Psoas muscle (tissue), 8 donors: Measurements from ENCODE around the gene ARHGEF4. TPM values are rescaled to one million over a fixed set of nuclear protein-coding genes. Genes with fewer than 3 reads are reported as not detected.

ENCODE experiments used
- ATAC-seq, 4 donors: fragments of 200-7000 bp; cut with Tn5 transposase; one replicate each; pipeline ENCODE4 v1.9.1; 2020; ENCODE audit warnings: moderate library complexity in 3 of 4, mild to moderate bottlenecking in 2 of 4
- DNase-seq, 2 donors: peaks; one replicate each; pipeline ENCODE4 v3.0.0-alpha.2; 2020
- H3K27ac ChIP-seq: fragments of 200-600 bp; one replicate; pipeline ENCODE4 v1.8.0; 2022
- H3K27me3 ChIP-seq, 3 donors: fragments of 200-600 bp in 1 of 3; one replicate each; pipeline versions ENCODE4 v1.6.1 to v1.8.0; 2013 to 2022; ENCODE audit warnings: low read length in 2 of 3, mild to moderate bottlenecking in 2 of 3, moderate library complexity in 1 of 3; ENCODE audit not compliant: insufficient read depth in 3 of 3
- H3K36me3 ChIP-seq, 2 donors: fragments of 200-600 bp in 1 of 2; one replicate each; pipeline versions ENCODE4 v1.6.1 to v1.8.0; 2013 to 2022; ENCODE audit warnings: low read depth in 1 of 2, mild to moderate bottlenecking in 1 of 2, moderate library complexity in 1 of 2; ENCODE audit not compliant: insufficient read depth in 1 of 2
- H3K4me1 ChIP-seq: fragments of 200-600 bp; one replicate; pipeline ENCODE4 v1.8.0; 2022
- H3K4me3 ChIP-seq: fragments of 200-600 bp; one replicate; pipeline ENCODE4 v1.8.0; 2022; ENCODE audit warnings: mild to moderate bottlenecking
- H3K9me3 ChIP-seq: fragments of 200-600 bp; one replicate; pipeline ENCODE4 v1.8.0; 2022
- WGBS, 3 donors: extraction: QIAGEN DNeasy Blood & Tissue Kit; methylation state at CpG; one replicate each; pipeline versions ENCODE4 v1.1.6 to v1.1.7; 2013; 5-methylcytosine and 5-hydroxymethylcytosine counted together
- intact Hi-C, 2 donors: fragments of 100-400 bp; cut with DNase I; formaldehyde crosslinking; loops; one replicate each; pipeline versions ENCODE4 v1.11.0 to v1.14.2; 2022
- polyA plus RNA-seq, 3 donors: library from polyadenylated mRNA; stranded (reverse); fragments of 200-250 nt; gene quantifications; one replicate each; pipeline ENCODE4 v1.2.3, GENCODE V29; 2013
- total RNA-seq, 4 donors: library from RNA; stranded (reverse); fragmentation: NEBNext Ultra II Directional in 2 of 4; extraction: Animal tissue kit (Norgen Biotek cat#: 25700) in 2 of 4; gene quantifications; one replicate each; pipeline versions ENCODE4 v1.2.1 to v1.2.4, GENCODE V29; 2021 to 2023
- TF ChIP-seq, protein P1 (sequence below): fragments of 200-600 bp; IDR thresholded peaks from one replicate; pipeline ENCODE4 v1.8.0; 2022; ENCODE audit warnings: antibody characterized with exemption
- donor health status: healthy with polysubstance abuse.
- donor health status: DM: no; HTN: no; CAD: no; lungs with moderate emphysema.
- donor health status: Bipolar disorder and iron deficiency.
- donor health status: healthy.
- donor health status: DM: yes; HTN: yes; CAD: no.
- donor health status: DM: no; HTN: no; CAD: no.
- donor health status: DM: no; HTN: no; CAD: no.
- donor health status: DM: yes; HTN: yes; CAD: no.

ARHGEF4 gene
- total and polyA plus RNA-seq, 7 donors: 0.63 to 6.9 (median 3.7) TPM

DNA sequence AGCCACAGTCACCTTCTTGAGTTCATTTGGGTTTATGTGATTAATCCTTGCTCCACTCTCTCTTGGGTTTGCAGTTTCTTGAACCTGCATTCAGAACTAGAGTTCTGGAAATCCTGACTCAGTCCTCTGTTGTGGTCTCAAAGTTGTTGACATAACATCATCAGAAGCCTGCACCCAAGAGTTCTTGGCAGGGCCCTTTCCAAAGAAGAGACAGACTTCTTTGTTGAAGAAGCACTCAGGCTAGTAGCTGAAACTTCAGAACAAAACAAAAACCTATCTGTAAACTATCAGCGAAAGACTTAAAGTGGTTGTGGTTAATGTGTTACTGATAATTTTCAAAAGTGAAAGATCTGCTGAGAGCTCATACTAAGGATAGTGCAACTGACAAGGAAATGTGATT, 135.7 kb downstream of the ARHGEF4 start:
- H3K4me1 ChIP-seq: no peaks in the 10 kb centered on the region
- ATAC-seq (no peak), DNase-seq (no peak)
- 92 to 97% (median 96%) methylated on average over 1 of the region's 1 CpG for WGBS, 3 donors
- intact Hi-C loops: no loop called here
- H3K9me3 ChIP-seq: no peaks in the 10 kb centered on the region
- H3K27ac ChIP-seq: no peak overlapping the region
- H3K36me3 ChIP-seq: no peaks in the 10 kb centered on the region
- H3K27me3 ChIP-seq: peaks cover 0 to 5% (median 2%) of the 10 kb centered on the region in 3 donors
- H3K4me3 ChIP-seq: no peak overlapping the region
- TF ChIP-seq, protein P1, sequence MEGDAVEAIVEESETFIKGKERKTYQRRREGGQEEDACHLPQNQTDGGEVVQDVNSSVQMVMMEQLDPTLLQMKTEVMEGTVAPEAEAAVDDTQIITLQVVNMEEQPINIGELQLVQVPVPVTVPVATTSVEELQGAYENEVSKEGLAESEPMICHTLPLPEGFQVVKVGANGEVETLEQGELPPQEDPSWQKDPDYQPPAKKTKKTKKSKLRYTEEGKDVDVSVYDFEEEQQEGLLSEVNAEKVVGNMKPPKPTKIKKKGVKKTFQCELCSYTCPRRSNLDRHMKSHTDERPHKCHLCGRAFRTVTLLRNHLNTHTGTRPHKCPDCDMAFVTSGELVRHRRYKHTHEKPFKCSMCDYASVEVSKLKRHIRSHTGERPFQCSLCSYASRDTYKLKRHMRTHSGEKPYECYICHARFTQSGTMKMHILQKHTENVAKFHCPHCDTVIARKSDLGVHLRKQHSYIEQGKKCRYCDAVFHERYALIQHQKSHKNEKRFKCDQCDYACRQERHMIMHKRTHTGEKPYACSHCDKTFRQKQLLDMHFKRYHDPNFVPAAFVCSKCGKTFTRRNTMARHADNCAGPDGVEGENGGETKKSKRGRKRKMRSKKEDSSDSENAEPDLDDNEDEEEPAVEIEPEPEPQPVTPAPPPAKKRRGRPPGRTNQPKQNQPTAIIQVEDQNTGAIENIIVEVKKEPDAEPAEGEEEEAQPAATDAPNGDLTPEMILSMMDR: no peak

DNA sequence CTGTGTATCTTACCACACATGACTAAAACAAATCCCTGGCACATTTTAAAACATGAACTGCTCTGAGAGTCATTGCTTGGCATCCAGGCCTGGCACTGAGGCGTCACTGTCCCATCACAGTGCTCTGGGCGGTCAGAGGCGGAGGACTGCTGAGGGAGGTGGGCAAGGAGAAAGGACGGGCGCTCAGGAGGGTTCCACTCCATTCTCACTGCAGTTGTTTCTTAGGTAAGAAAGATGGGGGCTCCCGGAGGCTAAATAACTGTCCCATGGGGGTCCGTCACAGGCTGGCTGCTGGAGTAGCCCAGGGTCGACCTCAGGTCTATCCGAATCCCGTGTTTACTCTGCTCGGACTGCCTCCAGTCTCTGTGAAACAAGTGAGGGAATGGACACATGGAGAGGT, 139.0 kb downstream of the ARHGEF4 start:
- Histone ChIP-seq H3K27ac (no peak overlapping the region), H3K4me1 (no peaks in the 10 kb centered on the region), H3K9me3 (no peaks in the 10 kb centered on the region), H3K4me3 (no peak overlapping the region), H3K36me3 (no peaks in the 10 kb centered on the region), H3K27me3 (no peaks in the 10 kb centered on the region)
- ATAC-seq: no peak
- TF ChIP-seq, protein P1: no peak
- 81 to 84% (median 83%) methylated on average over 11 of the region's 11 CpGs for WGBS, 3 donors
- intact Hi-C loops: no loop called here
- DNase-seq: no peak

DNA sequence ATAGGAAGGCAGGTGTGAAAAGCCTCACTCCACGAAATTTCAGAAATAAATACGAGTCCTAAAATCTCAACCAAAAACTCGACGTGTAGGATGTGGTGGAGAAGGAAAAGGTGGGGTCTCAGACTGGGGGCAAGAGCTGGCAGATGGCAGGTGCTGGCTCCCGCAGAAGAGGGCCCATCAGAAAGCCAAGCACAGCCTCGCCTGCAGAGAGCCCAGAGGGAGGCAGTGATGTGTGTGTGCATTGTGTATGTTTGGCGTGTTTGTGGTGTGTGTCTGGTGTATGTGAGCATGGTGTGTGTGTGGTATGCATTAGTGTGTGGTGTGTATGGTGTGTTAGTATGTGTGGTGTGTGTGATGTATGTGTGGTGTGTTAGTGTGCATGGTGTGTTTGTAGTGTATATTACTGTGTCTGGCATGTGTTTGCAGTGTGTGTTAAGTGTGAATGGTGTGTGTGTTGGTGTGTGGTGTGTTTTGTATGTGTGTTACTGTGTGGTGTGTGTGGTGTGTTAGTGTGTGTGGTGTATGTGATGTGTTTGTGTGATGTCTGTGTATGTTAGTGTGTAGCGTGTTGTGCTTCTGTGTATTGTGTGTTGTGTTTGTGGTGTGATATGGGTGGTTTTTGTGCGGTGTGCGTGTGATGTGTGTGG, 140.0 kb downstream of the ARHGEF4 start:
- intact Hi-C loops: no loop called here
- WGBS, 3 donors: 81 to 89% (median 85%) methylated on average over 10 of the region's 10 CpGs
- no peaks in the 10 kb centered on the region for H3K27me3 ChIP-seq
- no peaks in the 10 kb centered on the region for H3K36me3 ChIP-seq
- no peaks in the 10 kb centered on the region for H3K9me3 ChIP-seq
- no peak for DNase-seq
- no peak overlapping the region for H3K4me3 ChIP-seq
- no peak for ATAC-seq
- TF ChIP-seq, protein P1: no peak
- H3K27ac ChIP-seq: no peak overlapping the region
- no peaks in the 10 kb centered on the region for H3K4me1 ChIP-seq

DNA sequence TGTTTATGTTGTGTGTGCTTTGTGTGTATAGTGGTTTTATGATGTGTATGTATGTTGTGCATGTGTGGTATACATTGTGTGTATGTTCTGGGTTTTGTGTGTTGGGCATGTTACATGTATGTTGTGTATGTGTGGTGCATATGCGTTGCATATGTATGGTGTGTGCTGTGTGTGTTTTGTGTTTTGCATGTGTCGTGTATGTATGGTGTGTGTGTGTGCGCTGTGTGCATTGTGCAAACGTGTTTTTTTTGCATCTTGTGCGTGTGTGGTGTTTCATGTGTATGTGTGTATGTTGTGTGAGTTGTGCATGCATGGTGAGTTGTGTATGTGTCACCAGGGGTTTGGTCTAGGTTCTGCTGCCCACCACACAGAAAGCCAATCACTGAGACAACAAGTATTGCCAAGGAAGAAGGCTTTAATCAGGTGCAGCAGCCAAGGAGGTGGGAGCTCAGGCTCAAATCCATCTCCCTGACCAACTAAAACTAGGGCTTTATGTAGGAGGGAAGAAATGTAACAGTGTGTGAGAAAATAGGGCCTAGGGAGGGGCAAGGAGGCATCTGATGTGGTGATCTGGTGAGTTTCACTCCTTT, 140.8 kb downstream of the ARHGEF4 start:
- H3K36me3 ChIP-seq: no peaks in the 10 kb centered on the region
- H3K9me3 ChIP-seq: no peaks in the 10 kb centered on the region
- H3K4me3 ChIP-seq: no peak overlapping the region
- H3K27me3 ChIP-seq: no peaks in the 10 kb centered on the region
- no peak overlapping the region for H3K27ac ChIP-seq
- H3K4me1 ChIP-seq: no peaks in the 10 kb centered on the region
- intact Hi-C loops: no loop called here
- TF ChIP-seq, protein P1: no peak
- WGBS, 3 donors: 95 to 96% (median 96%) methylated on average over 5 of the region's 5 CpGs
- no peak for ATAC-seq
- no peak for DNase-seq

DNA sequence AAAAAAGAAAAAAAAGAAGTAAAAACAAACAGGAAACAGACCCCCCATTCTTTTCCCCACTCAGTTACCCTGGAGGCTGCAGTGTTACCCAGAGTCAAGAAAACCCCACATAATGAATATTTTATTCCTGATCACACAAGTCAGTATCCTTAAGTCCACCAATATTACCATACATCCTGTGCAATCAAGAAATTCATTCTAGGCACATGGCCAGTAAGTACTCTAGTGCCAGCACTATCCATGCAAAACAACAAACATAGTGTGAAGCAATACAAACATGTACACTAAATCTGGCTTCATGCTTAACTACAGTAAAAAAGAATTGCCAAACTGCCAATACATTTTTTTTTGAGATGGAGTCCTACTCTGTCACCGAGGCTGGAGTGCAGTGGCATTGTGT, 145.0 kb downstream of the ARHGEF4 start:
- Histone ChIP-seq H3K27ac (no peak overlapping the region), H3K9me3 (no peaks in the 10 kb centered on the region), H3K36me3 (no peaks in the 10 kb centered on the region), H3K4me3 (no peak overlapping the region), H3K4me1 (no peaks in the 10 kb centered on the region), H3K27me3 (no peaks in the 10 kb centered on the region)
- intact Hi-C loops: no loop called here
- no peak for DNase-seq
- WGBS, 3 donors: 48 to 65% (median 57%) methylated on average over 1 of the region's 1 CpG
- no peak for ATAC-seq
- TF ChIP-seq, protein P1: no peak
